KOPT-K1 (cell line): Measurements from ENCODE around the gene IL20.

Source experiments
- H3K27ac ChIP-seq: fragments of 200-600 bp; sonication (generic); 2 replicates; pipeline ENCODE4 v1.5.1; 2016; ENCODE audit warnings: antibody characterized with exemption, mild to moderate bottlenecking, low read depth, low read length; ENCODE audit not compliant: poor library complexity, severe bottlenecking
- H3K36me3 ChIP-seq: fragments of 200-600 bp; sonication (generic); 2 replicates; pipeline ENCODE4 v1.5.1; 2017; ENCODE audit warnings: antibody characterized with exemption, mild to moderate bottlenecking, low read length, moderate library complexity; ENCODE audit not compliant: insufficient read depth
- H3K9me3 ChIP-seq: fragments of 200-600 bp; sonication (generic); 2 replicates; pipeline ENCODE4 v1.5.1; 2017; ENCODE audit warnings: antibody characterized with exemption, low read length, mild to moderate bottlenecking; ENCODE audit not compliant: insufficient read depth, poor library complexity, severe bottlenecking

The IL20 gene

DNA sequence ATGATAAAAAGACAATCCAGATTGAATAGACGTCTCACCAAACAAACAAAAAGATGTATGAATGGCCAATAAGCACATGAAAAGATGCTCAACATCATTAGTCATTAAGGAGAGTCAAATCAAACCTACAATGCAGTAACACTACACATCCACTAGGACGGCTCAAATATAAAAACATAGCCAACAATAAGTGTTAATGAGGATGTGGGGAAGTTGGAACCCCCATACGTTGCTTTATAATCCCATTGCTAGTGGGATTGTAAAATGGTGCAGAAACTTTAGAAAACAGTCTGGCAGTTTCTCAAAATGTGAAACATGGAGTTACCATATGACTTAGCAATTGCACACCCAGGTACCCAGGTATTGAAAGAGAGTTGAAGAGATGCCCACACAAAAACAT is 17.1 kb downstream of the IL20 start:
- Histone ChIP-seq H3K27ac (no peak overlapping the region), H3K9me3 (peaks cover 18% of the 10 kb centered on the region), H3K36me3 (no peaks in the 10 kb centered on the region)

DNA sequence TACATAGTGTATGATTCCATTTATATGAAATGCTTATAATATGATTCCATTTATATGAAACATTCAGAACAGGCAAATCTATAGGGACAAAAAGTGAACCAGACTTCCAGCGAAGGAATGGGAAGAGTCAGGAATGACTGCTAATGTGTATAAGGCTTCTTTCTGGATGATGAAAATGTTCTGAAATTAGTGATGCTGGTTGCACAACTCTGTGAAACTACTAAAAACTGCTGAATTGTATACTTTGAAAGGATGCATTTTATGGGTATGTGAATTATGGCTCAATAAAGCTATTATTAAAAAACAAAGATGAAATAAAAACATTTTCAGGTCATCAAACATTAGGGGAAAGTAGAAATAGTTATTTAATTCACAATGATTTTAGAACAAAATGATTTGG is 17.7 kb downstream of the IL20 start:
- H3K9me3 ChIP-seq: peaks cover 12% of the 10 kb centered on the region
- no peaks in the 10 kb centered on the region for H3K36me3 ChIP-seq
- H3K27ac ChIP-seq: no peak overlapping the region

DNA sequence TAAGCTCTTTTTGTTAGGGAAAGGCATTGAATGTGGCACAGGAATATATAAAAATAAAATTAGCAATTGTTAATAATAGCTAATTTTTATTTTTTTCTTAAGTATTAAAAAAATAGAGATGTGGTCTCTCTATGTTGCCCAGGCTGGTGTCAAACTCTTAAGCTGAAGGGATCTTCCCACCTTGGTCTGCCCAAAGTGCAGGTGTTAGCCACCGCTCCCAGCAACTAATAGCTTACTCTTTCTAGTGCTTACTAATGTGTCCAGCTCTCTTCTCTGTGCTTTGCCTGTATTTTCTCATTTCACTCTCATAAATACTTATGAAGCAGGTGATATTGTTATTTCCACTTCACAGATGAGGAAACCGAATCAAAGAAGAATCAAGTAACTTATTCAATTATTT is 18.5 kb downstream of the IL20 start:
- Histone ChIP-seq H3K9me3 (peaks cover 6% of the 10 kb centered on the region), H3K36me3 (no peaks in the 10 kb centered on the region), H3K27ac (no peak overlapping the region)

DNA sequence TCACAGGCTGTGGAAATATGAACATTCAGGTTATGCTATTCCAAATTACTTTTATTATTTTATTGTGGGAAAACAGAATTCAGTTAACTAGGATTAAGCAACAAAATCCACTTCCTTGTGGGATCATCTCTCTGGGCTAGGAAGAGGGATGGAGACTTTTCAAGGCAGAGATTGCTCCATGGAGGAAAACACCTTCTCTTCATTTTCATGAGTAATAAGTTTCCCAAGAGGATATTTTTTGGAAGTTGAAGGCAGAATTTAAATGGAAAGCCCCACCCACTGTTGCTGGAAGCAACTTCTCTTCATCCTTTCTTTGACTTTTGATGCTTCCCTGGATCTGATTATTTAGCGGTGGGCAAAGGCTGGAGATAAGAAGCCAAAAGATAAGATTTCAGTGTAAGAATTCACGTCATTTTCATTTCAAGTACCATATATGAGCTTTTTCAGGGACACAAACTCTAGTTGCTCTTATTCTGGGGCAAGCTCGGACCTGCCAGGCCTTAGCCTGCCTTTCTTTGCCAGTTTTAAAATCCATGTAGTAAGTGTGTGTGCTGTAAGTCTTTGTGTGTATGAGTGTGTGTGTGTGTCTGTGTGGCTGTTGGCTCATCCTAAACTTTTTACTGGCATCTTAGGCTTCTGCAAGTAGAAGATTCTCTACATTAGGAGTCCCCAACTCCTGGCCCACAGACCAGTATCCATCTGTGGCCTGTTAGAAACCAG is 20.1 kb downstream of the IL20 start:
- H3K9me3 ChIP-seq: no peaks in the 10 kb centered on the region
- no peaks in the 10 kb centered on the region for H3K36me3 ChIP-seq
- no peak overlapping the region for H3K27ac ChIP-seq

DNA sequence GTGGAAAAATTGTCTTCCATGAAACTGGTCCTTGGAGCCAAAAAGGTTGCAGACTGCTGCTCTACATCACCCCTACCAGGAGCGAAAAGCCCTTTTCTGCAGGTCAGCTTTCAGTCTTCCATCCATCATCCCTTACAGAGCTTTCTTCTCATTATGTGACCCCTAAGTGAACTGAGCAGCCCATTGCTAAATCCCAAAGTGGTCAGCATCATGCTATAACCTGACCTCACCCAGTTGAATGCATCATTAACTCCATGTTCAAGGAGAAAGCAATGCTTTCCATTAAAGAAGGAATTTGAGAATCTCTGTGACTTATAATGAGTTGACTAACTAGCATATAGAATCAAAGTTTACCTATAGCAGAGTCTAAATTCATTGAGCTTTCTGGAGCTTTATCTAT is 21.4 kb downstream of the IL20 start:
- H3K9me3 ChIP-seq: no peaks in the 10 kb centered on the region
- no peak overlapping the region for H3K27ac ChIP-seq
- no peaks in the 10 kb centered on the region for H3K36me3 ChIP-seq

DNA sequence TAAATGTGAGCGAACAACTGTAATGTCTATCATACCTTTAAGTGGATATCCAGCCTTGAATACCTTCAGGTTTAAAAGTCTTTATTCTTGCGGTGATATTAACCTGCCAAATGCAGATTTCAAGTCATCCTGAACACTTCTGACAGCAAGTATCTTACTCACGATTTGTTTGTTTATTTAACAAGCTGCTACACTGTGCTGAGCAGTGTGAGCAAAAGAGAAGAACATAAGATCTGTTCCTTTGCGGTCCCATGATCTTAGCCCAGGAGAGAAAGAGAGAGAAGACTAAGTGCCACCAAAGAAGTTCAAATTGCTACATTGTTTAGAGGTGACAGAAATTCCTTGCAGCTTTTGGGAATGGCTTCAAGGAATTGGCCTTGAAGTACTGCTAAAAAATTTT is 22.3 kb downstream of the IL20 start:
- Histone ChIP-seq H3K27ac (no peak overlapping the region), H3K9me3 (no peaks in the 10 kb centered on the region), H3K36me3 (no peaks in the 10 kb centered on the region)

DNA sequence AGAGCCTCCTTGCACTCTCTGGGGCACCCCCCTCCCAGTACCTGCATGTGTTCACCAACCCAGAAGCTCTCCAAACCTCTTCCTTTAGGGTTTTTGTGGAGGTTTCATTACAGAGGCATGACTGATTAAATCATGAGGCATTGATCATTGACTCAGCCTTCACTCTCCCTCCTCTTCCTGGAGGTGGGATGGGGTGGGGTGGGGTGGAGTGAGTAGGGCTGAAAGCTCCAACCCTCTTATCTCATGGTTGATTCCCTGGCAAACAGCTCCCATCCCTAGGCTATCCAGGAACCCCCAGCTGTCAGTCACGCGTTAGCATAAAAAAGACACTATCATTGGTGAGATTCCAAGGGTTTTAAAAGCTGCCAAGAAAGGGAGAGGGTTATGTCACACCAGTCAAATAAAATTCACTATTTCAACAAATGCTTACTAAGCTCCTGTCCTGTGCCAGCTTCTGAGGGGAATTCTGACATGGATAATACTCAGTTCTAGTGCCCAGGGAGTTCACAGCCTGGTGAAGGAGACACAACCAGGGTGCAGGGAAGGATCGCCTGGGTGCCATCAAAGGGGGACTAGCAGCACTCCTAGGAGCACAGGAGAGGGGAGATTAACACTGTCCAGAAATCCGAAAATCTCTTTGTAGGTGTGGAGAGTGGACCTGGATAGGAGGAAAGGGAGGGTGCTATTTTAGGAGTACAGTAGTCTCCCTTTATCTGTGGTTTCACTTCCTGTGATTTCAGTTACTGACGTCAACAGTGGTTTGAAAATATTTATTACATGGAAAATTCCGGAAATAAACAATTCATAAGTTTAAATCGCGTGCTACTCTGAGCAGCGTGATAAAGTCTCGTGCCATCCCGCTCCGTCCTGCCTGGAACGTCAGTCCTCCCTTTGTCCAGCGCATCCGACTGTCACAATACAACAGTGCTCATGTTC is 25.0 kb downstream of the IL20 start:
- no peaks in the 10 kb centered on the region for H3K9me3 ChIP-seq
- H3K27ac ChIP-seq: no peak overlapping the region
- H3K36me3 ChIP-seq: no peaks in the 10 kb centered on the region

DNA sequence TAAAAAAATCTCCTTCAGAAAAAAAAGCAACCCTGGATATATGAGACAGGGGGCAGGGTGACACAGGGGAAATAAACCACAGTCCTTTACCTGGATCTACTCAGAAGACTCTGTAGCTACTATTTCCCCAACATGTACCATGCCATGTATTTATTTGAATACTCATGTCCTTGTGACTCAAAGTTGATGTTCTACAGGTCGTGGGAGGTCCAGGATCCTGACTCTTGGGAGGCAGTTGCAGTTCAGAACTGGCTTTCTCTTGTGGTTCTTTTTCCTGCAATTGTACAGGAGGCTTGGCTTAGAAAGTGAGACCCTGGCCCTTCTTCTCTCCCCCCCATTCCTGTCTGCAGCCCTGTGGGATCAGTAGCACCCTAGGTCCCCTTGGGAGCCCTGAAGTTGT is 26.0 kb downstream of the IL20 start:
- H3K36me3 ChIP-seq: no peaks in the 10 kb centered on the region
- H3K27ac ChIP-seq: no peak overlapping the region
- H3K9me3 ChIP-seq: no peaks in the 10 kb centered on the region

DNA sequence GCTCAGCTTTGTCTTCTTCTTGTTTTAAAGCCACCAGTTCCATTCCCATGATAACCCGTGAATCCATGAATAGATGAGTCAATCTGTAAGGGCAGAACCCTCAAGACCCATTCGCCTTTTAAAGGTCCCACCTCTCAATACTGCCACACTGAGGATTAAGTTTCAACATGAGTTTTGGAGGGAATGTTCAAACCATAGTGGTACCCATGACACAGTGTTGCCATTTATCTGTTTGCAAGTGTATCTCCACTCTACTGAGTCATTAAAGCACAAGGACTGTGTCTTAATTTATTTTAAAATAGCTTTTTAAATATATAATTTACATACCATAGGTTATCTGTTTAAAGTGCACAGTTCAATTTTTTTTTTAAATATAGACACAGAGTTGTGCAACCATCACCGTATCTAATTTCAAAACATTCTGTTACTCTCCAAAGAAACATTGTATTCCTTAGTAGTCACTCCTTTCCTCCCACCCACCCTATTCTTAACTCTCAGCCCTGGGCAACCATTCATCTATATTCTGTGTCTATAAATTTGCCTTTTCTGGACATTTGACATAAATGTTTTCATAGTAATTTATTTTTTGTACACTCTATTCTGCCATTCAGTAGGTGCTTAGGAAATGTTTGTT is 27.0 kb downstream of the IL20 start:
- Histone ChIP-seq H3K9me3 (no peaks in the 10 kb centered on the region), H3K36me3 (no peaks in the 10 kb centered on the region), H3K27ac (no peak overlapping the region)

DNA sequence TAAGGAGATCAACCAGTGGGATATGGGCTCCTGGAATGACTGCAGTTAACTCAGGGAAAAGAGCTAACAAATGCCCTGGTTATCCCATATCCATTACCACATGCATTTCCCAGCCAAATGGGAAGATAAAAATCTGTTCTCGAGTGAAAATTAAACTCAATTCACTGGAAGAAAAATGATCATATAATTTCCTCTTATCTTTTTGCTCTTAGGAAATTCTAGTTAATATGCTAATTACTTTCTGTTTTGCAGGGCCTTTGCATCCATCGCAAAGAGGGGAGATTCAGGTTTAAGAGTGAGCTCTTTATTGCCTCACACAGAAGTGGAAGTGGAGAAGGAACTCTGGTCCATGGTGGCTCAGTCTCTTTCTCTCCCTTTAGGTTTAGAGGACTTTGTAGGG is 28.0 kb downstream of the IL20 start:
- no peaks in the 10 kb centered on the region for H3K36me3 ChIP-seq
- H3K27ac ChIP-seq: no peak overlapping the region
- H3K9me3 ChIP-seq: no peaks in the 10 kb centered on the region

DNA sequence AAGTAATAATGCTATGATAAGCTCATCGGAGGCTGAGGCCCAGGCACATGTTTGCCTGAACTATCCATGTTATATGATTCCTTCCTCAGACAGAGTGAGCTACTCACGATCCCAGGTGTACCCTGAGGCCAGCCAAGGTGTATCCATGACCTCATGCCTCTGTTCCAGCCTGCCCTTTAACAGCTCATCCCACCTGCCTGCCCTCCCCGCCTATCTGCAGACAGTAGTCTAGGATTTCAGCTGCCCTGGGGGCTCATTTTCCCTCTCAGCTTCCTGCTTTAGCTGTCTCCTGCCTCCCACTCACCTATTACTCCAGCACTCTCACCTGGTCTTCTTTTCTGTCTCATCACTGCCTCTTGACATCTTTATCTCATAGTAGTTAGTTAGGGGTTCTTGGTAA is 29.9 kb downstream of the IL20 start:
- Histone ChIP-seq H3K9me3 (no peaks in the 10 kb centered on the region), H3K36me3 (no peaks in the 10 kb centered on the region), H3K27ac (no peak overlapping the region)

DNA sequence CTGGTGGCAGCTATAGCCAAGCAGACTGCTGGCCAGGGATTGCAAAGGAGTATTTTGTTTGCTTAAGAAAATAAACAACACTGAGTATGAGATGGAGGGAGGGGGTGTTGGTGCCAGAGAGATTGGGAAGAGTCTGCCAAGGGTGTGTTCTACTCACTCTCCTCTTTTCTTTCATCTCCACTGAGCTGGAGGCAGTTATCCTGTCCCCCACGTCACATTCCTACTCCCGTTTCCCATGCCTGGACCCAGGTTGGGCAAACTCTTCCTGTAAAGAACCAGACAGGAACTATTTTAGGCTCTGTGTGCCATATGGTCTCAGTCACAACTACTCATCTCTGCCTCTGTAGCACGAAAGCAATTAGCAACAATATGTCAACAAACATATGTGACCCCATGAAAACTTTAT is 30.4 kb downstream of the IL20 start:
- no peaks in the 10 kb centered on the region for H3K9me3 ChIP-seq
- H3K36me3 ChIP-seq: no peaks in the 10 kb centered on the region
- no peak overlapping the region for H3K27ac ChIP-seq

DNA sequence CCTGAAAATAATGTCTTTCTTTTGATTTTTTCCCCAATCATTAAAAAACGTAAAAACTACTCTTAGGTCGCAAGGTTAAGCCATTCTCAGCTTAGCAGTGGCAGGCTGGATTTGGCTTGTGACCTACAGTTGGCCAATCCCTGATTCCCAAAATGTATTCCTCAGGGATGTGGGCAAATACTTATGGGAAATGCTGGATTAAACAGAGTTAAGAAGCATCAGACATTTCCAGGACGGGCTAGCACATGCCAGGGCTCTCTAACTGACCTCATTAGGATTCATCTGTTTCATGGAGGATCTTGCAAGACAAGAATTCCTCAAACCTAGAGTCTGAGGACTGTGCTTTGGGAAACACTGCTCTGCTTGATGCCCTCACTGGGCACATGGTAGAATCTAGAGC is 30.8 kb downstream of the IL20 start:
- H3K27ac ChIP-seq: no peak overlapping the region
- no peaks in the 10 kb centered on the region for H3K36me3 ChIP-seq
- H3K9me3 ChIP-seq: no peaks in the 10 kb centered on the region

DNA sequence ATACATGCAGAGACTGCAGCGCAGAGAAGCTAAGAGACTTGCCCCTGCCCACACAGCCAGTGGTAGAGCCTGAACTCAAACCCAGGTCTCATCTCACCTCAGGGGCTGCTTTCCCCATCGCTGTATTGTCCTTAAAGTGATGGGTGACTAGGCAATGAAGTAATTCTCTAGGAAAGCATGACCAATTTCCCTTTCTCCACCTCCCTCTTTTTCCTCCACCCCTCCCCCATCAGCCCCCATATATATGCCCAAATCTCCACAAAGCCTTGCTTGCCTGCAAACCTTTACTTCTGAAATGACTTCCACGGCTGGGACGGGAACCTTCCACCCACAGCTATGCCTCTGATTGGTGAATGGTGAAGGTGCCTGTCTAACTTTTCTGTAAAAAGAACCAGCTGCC is 31.8 kb downstream of the IL20 start, which contains the start of gene IL24:
Gene IL24 (plus strand): TSS at position 269 of the 400 bp plus-strand sequence. CDS start 390 bp downstream, outside the sequence.
- no peak within 1 kb of the TSS for H3K27ac ChIP-seq

More for the DNA sequence above, 31.8 kb downstream of the IL20 start, which contains the start of gene IL24:
- no peaks in the 10 kb centered on the region for H3K36me3 ChIP-seq
- no peaks in the 10 kb centered on the region for H3K9me3 ChIP-seq
